ENCODE data around the gene CARS1.
"Not testable (repeated sequence)": the region's sequence is repeated elsewhere in the genome, so short reads cannot be mapped to it uniquely, and the experiment has no call there.

Gene CARS1

DNA sequence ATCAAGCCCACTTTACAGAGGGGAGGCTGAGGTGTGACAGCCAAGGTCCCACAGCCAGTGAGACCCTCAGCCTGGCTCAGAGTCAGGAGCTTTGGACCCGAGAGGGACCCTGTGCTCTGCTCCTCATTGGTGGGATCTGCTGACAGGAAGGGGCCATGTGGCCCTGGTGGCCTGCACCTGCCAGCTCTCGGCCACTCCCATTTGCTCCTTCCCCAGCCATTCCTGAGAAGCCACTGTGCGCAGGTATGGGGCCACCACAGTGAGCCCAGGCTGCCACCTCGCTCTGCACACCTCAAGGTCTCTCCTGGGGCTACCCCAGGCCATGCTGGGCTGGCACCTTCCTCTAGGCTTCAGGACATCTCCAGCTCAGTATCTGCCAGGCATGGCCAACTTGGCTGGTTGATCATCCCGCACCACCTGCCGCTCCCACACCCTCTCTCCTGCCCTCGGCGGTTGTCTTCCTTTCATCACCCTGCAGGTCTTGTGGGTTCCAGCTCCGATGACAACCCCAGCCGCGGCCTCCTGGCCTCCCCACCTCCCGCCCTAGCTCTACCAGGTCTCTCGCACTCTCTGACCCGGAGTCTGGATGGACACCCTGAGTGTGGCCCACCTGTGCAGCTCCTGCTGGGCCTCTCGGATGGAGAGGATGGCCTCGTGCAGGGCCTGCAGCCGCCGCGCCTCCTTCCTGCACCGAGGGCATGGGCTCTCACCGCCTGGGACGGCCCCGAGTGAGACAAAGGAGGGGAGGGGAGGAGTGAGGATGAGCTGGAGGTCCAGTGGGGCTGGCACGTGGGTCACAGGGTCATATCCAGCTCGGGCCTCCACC lies 32.2 kb upstream of the CARS1 start:
- no peak for DNase-seq

DNA sequence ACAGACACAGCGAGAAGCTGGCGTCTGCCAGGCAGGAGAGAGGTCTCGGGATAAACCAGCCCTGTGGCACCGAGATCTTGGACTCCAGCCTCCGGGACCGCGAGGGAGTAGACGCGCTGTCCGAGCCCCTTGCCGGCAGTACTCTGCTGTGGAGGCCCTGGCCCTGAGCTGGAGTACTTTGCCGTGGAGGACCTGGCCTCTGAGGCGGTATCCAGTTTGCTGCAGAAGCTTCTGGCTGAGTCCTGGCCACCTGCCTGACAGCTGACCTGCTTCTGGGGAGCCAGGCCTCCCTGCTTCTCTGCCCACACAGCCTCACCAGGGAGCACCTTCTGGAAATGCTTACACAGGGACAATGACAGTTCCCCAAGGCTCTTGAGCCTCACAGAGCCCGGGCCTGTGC lies 31.6 kb upstream of the CARS1 start:
- DNase-seq = no peak

DNA sequence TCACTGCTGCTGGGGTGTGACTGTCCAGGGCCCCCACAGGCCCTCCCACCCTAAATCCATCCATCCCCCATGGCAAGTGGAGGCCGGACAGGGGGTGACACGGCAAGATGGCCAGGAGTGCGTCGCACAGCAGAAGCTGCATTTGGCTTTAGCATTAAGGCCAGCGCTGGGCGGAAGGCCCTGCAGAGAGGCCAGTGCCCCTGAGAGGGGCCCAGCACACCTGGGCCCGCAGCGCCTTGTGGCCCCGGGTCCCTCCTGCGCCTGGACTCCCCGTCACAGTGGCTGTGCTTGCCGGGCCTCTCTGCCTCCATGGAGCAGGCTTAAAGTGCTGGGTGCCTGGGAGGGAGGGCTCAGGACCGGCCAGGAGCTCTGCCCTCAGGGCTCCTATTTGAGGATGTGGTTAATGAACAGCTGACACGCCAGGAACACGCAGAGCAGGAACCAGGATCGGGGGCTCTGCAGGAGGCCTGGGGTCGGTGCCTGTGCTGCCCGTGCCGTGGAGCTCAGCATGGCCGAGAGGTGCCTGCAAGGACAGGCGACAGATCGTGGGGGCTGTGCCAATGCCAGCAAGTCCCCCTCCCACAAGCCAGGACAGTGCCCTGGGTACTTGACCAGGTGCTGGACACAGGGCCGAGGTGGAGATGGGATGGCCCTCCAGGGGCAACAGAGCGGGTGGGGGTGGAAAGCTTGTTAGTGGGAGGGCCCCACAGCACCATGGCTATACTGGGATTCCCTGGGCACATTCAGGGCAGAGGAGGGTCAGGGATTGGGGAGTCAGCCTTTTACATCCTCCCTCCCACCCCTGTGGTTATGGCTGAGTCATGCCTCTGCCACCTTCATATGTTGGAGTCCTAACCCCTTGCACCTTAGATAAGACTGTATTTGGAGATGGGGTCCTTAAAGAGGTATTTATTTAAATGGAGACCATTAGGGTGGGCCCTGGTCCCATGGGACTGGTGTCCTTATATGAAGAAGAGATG lies 30.9 kb upstream of the CARS1 start:
- no peak for DNase-seq

DNA sequence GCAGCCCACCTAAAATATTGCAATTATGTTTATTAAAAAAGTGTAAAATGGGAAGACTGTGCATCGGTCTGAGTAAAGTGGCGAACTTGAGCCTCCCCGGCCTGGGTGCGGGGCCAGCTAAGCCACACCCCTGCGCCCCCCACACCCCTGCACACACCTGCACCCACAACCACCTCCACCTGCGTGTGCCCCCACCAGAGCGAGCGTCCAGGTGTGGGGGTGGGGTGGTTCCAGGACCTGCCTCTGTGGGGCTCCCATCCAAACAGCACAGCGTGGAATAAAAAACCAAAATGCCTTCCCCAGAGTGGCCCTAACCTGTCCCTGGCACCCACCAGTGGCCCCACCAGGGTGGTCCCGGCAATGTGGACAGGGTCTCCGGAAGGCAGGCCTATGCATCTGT lies 30.1 kb upstream of the CARS1 start:
- DNase-seq = no peak

DNA sequence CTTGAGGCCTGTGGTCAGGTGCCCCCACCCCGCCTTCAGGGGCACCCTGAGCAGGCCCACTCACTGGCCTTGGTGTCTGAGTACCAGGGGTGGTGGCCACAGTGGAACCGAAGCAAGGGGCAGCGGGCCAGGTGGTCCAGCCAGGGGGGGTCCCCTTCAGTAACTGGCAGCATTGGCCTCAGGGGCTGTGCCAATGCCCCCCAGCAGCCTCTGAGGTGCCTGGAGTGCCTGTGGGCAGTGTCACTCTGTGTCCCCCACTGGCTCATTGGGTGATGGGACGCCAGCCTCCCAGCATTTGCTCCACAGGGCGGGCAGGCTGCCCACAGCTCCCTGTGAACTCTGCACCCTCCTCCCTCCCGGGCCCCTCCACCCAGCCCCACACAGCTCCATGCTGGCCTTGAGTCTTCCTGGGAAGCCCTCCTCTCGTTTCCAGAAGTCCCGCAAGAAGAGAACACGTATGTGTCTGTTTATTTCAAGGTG lies 29.5 kb upstream of the CARS1 start:
- no peak for DNase-seq

DNA sequence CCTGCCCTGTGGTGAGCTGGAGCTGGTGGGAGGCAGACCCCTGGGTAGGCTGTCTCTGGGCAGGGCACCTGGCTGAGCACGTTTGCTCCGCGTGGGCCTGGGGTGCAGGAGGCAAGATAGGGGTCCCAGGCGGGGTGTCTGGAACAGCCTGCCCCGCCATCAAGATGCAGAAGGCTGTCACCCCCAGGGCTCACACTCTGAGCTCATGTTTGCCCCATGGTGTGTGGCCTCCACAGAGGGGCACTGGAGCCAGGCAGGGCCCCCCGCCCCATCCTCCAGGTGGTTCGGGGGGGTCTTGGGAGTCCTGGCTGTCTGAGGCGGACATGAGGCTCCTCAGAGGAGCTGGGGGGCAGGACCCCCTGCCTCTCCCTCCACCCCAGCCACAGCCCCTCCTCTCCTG lies 28.9 kb upstream of the CARS1 start:
- no peak for DNase-seq

DNA sequence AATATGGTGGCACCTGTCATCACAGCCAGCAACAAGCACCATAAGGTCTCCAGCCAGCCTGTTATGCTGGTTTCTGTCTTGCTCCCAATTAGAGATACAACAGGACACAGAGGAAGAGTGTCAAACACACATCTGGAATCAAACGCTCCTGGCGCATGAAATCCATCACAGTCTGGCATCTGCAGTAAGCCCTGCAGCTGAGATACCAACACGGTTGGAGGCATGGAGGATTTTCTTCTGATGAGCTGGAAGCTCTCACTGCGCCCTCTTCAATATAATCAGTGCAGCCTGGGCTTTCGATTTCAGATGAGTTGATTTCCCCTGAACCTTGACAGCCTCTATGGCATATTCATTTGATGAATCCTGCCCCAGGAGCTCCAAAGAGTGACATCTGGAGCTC lies 27.8 kb upstream of the CARS1 start:
- no peak for DNase-seq

DNA sequence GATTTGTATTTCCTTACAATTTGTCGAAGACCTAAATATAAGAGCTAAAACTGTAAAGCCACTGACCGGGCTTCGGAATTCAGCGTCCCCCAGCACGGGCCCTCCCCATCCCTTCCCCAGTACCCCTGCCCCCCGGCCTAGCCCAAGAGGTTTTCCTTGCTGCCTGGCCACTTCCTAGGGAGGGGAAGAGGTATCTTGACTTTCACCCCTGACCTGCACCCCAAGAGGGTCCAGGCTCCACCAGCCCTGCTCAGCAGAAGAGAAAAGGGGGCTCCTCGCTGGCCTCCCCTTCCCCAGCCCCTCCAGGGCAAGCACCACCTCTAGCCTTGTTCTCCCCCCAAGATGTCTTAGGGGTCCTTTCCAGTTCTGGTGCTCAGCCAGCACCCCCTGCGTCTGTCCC lies 26.1 kb upstream of the CARS1 start:
- no peak for DNase-seq

DNA sequence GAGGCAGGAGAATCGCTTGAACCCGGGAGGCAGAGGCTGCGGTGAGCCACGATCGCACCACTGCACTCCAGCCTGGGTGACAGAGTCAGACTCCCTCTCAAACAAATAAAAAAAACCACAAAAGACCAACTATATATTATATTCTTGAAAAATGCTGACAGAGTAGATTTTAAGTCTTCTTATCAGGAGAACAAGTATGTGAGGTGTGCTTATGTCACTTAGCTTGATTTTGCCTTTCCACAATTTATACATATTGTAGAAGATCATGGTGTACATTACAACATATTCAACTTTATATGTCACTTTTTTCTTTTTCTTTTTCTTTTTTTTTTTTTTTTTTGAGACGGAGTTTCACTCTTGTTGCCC lies 24.1 kb upstream of the CARS1 start:
- no peak for DNase-seq

DNA sequence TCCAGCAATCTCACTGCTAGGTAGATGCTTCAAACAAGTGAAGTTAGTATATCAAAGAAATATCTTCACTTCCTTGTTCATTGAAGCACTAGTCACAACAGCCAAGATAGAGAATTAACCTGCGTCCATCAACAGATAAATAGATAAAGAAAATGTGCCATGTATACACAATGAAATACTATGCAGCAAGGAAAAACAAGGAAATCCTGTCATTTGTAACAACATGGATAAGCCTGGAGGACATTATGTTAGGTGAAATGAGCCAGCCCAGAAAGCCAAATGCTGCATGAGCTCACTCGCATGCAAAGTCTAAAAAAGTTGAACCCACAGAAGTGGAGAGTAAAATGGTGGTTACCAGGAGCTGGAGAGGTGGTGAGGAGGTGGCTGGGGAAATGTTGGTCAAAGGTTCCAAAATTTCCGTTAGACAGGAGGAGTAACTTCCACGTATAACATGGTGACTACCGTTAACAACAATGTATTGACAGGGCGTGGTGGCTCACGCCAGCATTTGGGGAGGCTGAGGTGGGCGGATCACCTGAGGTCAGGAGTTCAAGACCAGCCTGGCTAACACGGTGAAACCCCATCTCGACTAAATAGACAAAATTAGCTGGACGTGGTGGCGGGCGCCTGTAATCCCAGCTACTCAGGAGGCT lies 23.6 kb upstream of the CARS1 start:
- no peak for DNase-seq

DNA sequence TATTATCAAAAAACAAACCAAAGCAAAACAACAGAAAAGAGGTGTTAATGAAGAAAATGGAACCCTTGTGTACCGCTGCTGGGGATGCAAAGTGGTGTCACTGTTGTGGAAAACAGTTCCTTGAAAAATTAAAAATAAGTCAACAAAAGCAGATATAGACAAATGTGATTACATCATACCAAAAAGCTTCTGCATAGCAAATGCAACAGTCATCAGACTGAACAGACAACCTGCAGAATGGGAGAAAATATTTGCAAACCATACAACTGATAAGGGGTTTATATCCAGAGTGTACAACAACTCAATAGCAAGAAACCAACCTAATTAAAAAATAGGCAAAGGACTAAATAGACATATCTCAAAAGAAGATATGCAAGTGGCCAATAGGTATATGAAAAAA lies 22.9 kb upstream of the CARS1 start:
- no peak for DNase-seq

DNA sequence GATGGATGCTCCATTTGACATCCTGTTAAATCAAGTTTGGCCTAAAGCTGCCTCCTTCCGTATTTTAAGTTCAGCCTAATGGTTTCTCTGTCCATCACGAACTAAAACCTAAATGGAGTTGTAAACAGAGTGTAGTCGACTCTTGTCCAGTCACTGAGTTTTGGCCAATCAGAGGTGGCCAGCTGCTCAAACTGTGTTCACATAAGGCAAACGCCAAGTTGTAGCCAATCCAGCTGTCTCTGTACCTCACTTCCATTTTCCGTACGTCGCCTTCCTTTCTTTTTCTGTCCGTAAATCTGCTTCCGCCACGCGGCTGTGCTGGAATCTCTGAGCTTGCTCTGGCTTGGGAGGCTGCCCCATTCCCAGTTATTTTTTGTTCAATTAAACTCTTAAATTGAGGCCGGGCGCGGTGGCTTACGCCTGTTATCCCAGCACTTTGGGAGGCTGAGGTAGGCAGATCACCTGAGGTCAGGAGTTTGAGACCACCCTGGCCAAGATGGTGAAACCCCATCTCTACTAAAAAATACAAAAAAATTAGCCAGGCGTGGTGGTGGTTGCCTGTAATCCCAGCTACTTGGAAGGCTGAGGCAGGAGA lies 20.7 kb upstream of the CARS1 start:
- DNase-seq = no peak

DNA sequence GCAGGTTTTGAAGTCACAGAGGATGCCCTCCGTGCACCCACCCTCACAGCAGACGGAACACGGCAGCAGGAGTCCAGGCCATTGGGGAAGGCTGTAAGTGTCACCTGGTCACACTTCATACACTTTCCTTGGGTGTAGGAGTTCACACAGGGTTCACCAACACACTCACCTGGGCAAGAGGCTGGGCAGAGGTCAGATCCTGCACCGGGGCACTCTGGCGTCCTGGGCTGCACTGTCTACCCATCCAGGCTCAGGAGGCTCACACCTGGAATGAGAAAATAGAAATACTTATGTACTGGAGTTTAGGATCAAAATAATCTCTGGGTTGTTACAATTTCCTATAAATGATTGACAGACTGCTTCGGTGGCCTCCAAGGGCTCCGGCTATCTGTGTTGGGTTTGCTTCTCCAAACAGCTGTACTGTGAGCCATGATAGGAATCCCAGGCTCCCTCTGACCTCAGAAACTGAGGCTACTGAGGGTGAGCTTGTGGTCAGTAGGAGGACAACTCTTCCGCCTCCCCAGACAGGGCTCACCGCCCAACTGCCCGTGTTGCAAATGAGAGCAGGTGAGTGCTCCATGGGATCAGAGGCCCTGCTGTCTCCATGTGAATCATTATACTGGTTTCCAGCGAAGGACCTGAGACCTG lies 20.1 kb upstream of the CARS1 start:
- DNase-seq = no peak

DNA sequence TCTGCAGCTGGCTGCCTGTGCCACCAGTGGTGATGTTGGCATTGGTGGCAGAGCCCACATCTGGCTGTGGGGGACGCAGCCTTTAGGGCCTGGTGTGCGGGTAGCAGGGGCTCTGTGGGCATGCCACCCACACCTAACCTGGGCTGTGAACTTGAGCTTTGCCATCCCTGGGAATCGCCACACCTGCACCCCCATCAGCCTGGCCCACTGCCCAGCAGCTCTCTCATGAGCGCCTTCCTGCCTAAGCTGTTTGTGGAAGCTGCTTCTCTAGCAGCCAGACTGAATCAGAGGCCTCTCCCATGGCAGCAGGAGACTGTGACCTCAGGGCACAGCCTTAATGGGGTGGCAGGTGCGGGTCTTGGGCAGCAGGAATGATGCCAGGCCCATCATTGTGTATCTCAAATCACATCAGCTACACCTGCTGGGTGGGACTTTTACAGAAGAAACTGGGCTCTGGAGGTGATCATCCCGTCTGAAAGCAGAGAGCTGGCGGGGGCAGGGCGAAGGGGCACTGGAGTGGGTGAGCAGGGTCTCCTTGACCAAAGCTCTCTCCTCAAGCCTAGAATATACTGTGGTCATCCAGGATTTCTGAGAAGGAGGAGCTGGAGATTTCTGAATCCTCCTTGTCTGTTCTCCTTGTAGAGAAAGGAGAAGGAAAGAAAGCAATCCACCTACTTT lies 17.8 kb upstream of the CARS1 start:
- no peak for DNase-seq

DNA sequence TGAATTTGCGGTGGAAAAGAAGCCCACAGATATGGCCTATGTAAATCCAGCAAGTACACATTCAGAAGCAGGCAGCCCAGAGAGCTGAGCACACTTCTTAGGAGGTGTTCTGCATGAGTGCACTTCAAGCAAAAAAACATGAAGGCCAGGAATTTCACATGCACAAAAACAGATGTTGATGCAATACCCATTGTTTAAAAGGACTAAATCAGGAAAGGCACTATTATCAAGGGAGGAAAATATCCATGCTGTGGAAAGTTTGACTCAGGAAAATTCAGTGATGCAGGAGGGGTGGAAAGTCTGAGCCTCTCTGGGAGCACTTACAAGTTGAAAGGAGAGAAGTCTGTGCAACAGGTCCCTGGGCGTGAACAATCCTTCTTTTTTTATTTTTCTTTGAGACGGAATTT lies 15.8 kb upstream of the CARS1 start:
- DNase-seq = no peak

DNA sequence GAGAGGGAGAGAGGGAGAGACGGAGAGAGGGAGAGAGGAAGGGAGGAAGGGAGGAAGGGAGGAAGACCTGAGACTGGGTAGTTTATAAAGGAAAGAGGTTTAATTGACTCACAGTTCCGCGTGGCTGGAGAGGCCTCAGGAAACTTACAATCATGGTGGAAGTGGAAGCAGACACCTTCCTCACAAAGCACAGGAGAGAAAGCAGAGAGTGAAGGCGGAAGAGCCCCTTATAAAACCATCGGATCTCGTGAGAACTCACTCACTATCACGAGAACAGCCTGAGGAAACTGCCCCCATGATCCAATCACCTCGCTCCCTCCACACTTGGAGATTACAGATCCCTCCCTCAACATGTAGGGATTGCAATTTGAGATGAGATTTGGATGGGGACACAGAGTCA lies 12.2 kb upstream of the CARS1 start:
- no peak for DNase-seq

DNA sequence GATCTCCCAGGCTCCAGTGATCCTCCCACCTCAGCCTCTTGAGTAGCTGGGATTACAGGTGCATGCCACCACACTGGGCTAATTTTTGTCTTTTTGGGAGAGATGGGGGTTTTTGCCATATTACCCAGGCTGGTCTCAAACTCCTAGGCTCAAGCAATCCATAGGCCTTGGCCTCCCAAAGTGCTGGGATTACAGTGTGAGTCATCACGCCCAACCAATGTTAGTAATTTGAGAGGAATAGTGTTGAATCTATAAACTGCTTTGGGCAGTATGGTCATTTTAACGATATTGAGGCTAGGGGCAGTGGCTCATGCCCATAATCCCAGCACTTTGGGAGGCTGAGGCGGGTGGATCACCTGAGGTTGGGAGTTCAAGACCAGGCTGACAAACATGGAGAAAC lies 9.1 kb upstream of the CARS1 start:
- not testable (repeated sequence) for DNase-seq

DNA sequence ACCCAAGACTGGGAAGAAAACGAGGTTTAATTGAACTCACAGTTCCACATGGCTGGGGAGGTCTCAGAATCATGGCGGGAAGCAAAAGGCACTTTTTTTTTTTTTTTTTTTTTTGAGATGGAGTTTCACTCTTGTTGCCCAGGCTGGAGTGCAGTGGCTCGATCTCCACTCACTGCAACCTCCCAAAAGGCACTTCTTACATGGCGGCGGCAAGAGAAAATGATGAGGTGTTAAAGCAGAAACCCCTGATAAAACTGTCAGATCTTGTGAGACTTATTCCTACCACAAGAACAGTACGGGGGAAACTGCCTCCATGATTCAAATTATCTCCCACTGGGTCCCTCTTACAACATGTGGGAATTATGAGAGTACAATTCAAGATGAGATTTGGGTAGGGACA lies 7.5 kb upstream of the CARS1 start:
- DNase-seq = not testable (repeated sequence)

DNA sequence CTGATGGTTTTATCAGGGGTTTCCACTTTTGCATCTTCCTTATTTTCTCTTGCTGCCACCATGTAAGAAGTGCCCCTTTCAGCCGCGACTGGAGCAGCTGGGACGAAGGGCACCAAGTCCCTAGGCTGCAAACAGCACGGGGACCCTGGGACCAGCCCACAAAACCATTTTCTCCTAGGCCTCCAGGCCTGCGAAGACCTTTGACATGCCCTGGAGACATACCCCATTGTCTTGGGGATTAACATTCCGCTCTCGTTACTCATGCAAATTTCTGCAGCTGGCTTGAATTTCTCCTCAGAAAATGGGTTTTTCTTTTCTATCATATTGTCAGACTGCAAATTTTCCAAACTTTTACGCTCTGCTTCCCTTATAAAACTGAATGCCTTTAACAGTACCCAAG lies 6.7 kb upstream of the CARS1 start:
- DNase-seq = not testable (repeated sequence)

DNA sequence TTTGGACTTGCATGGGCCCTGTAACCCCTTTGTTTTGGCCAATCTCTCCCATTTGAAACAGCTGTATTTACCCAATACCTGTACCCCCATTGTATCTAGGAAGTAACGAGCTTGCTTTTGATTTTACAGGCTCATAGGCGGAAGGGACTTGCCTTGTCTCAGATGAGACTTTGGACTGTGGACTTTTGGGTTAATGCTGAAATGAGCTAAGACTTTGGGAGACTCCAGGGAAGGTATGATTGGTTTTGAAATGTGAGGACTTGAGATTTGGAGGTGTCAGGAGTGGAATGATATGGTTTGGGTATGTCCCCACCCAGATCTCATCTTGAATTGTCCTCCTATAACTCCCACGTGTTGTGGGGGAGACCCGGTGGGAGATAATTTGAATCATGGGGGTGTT lies 6.2 kb upstream of the CARS1 start:
- DNase-seq = not testable (repeated sequence)

DNA sequence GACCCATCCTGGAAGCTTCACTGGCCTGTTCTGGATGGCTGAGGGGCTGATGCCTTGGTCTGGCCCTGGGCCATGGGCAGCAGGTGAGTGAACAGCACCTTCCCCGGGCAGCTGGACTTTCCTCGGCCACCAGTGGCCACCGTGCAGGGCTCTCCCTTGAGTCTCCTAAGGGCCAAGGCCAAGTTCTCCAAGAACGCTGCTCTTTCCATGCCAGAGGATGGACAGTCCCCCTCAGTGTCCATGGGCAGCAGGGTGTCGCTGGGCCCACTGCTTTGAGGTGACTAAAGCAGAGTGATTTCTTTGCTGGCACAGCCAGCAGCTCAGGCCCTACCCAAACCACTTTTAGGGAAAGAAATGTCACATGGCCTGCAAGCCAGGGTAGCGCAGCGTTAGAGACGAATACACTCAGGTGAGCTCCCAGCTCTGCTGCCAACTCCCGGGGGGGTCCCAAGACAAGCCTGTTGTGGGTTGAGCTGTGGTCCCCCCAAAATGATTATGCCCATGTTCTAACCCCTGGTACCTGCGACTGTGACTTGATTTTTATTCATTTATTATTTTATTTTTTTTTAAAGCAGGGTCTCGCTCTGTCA lies 3.3 kb upstream of the CARS1 start:
- DNase-seq = no peak

All from hippocampal formation (tissue), 2 donors.